ENCODE data around the gene NBAS.
"Not testable (repeated sequence)": the region's sequence is repeated elsewhere in the genome, so short reads cannot be mapped to it uniquely, and the experiment has no call there.

Gene NBAS

DNA sequence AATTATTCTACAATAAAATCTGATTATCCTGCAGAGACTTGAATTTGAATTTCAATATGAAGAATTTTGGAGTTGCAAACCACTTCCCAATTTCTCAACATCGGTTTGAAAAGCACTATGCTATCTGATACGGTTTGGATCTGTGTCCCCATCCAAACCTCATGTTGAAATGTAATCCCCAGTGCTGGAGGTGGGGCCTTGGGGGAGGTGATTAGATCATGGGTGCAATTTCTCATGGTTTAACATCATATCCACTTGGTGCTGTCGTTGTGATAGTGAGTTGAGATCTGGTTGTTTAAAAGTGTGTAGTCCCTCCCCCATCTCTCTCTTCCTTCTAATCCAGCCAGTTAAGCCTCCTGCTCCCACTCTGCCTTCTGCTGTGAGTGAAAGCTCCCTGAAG, 205.7 kb downstream of the NBAS start:
- DNase-seq: no peak

DNA sequence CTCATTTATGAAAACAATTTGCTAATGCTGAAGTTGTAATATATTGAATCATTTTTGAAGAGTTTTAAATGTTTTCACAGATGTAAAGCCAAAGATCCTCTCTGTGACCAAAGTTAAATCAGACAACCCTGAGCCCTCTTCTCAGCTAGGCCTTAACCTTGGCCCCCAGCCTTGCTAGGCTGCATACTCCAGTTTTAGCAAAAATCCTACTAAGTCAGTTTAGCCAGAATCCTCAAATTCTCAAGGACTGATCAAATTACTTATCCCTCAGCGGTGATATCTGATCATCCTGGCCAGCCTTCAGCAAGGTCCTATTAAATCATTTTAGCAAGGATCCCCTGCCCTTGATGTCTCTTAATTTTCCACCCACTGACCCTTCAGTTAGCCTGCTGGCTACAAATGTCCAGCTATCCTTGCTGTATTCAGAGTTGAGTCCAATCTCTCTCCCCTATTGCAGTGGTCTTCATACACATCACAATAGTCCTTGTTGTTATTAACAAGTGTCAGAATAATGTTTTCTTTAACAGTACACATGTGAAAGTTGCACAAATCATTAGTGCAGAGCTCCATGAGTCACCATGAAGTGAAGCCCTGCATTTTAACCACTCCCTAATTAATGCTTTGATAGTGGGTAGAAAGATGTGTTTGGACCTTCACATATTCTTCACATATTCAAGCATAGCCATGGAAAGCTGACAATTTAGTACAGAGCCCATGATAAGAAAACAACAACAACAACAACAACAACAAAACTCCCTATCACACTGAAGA, 206.4 kb downstream of the NBAS start:
- no peak for DNase-seq

DNA sequence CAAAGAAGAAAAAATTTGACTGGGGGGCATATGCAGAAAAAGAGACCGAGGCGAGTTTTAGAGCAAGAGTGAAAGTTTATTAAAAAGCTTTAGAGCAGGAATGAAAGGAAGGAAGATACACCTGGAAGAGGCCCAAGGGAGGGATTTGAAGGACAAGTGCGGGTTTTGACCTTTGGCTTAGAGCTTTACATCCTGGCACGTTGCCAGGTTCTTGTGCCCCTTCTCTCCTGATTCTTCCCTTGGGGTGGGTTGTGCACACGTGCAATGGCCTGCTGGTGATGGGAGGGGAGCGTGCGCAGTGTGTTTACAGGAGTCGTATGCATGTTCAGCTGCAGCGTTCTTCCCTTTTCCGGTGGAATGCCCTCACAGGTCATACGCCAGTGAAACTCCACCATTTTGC, 208.8 kb downstream of the NBAS start:
- DNase-seq: no peak

DNA sequence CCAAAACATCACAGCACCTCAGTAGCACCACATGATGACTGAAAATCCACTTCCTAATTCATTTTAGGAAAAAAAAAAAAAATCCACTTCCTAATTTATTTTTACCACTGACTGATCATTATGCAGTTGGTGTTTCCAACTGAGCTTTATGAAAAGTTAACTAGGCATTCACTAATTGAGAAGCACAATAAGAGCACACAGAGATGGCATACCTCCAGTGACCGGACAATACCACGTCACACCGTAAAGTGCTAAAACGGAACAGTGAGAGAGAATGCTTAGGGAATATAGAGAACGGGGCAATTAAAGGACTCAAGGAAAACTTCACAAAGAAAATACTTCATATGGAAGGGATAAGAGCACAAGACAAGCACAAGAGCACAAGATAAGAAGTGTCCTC, 212.5 kb downstream of the NBAS start:
- no peak for DNase-seq

DNA sequence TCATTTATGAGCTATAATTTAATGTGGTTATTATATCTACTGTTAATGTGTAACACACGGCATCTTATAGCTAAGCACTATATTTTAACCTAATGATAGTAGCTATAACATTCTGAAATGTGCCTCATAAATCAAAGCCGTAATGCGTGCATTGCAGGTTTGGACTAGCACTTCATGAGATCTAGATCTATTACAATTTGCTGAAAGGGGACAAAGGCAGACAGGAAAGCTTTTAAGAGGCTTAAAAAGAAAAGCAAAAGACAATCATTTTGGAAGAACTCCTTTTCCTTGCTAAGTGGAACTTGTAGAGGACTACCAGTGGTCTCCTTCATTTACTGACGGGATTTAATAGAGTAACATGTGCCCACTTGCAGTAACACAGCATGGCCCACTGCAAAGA, 213.1 kb downstream of the NBAS start:
- DNase-seq: no peak

DNA sequence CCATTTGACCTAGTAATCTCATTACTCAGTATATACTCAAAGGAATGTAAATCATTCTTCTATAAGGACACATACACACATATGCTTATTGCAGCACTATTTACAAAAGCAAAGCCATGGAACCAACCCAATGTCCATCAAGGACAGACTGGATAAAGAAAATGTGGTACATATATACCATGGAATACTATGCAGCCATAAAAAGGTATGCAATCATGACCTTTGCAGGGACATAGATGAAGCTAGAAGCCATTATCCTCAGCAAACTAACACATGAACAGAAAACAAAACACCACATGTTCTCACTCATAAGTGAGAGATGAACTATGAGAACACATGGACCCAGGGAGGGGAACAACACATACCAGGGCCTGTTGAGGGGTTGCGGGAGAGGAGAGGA, 214.5 kb downstream of the NBAS start:
- no peak for DNase-seq

DNA sequence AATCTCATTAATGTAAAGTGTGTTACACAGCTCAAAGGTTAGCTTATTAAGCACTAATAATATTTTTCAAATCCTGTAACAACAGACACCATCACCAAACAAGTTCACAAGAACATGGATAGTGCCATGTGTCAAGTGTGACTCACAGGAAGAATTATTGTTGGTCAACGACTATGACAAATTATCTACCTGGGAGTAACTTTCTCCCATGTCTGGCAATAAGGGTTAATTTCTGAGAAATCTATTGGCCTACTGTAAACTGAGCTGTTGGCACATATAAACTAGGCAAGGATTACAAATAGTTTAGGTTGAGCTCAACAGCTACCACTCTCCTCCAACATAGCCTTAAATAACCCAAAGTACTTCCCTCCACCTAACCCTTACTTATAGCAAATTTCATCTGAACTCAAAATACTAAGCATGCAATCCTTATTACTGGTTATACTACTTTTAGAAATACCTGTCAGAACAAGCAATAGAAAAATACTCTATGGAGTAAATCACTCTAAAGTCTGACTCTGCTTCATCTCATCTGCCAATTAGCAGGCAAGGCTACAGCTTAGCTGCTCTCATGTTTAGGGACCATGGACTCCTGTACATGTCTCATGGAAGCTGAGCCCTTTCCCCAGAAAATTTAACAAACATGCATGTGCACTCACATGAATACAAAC, 223.0 kb downstream of the NBAS start:
- no peak for DNase-seq

DNA sequence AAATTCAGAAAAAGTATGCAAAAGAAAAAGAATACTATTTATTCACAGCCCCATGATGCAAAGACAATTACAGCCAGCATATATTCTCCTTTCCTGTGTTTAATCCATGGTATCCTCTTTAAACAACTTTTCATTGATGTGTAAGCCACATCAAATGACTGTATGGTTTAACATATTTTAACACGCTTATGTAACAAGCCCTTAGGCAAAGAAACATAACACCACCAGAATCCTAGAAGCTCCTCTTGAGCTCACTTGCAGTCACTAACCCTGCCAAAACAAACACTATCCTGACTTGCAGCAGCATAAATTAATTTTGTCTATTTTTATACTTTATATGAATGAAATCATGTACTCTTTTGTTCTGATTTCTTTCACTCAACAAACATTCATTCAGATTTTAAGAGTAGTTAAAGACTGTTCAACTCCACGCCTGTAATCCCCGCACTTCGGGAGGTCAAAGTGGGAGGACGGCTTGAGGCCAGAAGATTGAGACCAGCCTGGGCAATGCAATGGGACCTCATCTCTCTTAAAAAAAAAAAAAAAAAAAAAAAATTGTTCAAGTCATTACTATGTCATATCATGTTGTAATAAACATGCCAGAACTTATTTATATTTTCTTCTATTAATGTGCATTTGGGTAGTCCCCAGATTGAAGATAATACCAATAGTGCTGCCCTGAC, 226.3 kb downstream of the NBAS start:
- no peak for DNase-seq

DNA sequence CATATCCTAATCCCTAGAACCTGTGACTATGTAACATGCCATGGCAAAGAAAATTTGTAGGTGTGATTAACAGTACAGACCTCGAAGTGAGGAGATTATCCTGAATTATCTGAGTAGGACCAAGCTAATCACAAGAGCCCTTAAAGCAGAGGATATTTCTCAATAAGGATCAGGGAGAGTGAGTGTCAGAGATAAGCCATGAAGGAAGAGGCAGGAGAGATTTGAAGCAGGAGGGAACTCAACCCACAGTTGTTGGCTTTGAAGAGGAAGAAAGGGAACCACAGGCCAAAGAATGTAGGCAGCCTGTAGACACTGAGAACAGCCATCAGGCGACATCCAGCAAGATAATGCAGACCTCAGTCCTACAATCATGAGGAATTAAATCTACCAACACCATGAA, 229.3 kb downstream of the NBAS start:
- DNase-seq: no peak

DNA sequence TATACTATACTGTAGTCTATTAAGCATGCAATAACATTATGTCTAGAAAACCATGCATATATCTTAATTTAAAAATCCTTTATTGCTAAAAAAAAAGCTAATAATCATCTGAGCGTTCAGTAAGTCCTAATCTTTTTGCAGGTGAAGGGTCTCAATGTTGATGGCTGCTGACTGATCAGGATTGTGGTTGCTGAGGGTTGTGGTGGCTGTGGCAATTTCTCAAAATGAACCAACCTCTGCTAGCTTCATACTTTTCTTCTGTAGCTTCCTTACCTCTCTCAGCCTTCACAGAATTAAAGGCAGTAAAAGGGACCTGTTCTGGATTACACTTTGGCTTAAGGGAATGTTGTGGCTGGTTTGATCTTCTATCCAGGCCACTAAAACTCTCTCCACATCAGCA, 235.8 kb downstream of the NBAS start:
- no peak for DNase-seq

DNA sequence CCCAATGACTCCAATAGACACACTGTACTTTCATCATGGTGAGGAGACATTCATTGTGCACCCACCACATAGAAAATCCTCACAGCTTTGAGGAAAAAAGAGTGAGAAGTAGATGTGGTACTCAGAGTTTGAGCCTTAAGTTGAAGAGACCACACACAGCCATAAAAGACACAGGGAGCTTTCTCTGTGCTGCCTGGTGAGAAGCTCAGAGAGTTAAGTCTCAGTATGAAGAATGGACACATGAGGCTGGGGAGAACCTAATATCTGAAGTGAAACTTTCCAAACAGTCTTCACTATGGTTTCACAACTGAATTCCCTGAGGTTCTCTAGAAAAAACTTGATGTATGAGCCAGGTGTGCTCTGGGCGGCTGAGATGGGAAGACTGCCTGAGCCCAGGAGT, 237.9 kb downstream of the NBAS start:
- DNase-seq: no peak

DNA sequence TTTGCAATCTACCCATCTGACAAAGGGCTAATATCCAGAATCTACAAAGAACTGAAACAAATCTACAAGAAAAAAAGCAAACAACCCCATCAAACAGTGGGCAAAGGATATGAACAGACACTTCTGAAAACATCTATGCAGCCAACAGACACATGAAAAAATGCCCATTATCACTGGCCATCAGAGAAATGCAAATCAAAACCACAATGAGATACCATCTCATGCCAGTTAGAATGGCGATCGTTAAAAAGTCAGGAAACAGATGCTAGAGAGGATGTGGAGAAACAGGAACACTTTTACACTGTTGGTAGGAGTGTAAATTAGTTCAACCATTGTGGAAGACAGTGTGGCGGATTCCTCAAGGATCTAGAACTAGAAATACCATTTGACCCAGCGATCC, 239.7 kb downstream of the NBAS start:
- not testable (repeated sequence) for DNase-seq

DNA sequence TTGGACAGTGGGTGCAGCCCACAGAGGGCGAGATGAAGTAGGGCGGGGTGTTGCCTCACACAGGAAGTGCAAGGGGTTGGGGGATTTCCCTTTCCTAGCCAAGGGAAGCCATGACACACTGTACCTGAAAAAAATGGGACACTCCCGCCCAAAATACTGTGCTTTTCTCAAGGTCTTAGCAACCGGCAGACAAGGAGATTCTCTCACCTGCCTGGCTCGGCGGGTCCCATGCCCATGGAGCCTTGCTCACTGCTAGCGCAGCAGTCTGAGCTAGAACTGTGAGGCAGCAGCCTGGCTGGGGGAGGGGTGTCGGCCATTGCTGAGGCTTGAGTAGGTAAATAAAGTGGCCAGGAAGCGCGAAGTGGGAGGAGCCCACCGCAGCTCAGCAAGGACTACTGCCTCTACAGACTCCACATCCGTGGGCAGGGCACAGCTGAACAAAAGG, 244.7 kb downstream of the NBAS start:
- no peak for DNase-seq

DNA sequence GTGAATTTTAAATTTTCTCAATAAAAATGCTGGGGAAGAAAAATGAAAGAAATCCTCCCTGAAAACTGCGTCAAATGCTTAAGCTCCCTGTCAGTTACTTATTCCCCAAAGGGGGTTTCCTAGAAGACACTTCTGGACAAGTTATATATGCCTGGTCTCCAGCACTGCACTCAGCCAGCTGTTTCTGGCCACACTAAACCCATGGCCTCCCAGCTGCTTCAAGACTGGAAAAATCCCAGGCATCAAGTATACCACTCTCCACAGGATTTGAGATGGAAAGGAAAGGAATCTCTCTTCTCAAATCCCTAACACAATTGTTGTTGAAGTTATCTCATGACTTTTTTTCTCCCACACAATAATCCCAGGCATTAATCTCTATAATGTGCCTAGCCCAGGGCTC, 245.7 kb downstream of the NBAS start:
- no peak for DNase-seq

DNA sequence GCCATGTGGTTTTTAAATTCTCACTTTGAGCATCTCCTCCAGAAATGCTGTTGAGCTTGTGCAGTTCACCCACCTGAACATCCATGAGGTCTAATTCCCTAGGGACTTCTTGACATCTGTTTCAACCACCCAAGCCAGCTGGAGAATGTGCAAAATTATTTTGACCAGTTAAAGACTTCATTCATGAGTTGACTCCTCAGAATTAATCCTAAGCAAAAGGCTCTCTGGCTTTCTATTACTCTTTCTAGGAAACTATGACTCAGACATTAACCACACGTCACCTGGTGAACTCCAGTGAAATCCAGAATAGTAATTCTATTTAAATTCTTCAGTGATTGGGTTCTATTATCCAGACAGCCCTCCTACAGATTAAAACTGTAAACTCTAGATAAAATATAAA, 247.5 kb downstream of the NBAS start:
- no peak for DNase-seq

DNA sequence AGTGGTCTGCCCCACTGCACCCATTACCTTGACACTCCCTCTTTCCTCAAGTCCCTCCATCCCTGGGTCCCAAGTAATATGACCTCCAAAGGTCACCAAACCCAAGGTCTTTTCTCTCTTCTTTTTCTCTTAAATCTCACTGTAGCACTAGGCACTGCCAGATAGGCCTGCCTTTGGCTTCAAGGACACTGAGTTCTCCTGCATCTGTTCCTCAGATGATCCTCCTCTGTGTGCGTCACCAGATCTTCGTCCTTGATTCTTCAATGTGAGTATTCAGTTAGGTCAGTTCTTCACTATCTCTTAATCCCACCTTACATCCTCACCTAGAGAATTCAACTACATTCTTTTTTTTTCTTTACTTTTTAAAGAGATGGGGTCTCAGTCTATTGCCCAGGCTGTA, 249.2 kb downstream of the NBAS start:
- DNase-seq: no peak

DNA sequence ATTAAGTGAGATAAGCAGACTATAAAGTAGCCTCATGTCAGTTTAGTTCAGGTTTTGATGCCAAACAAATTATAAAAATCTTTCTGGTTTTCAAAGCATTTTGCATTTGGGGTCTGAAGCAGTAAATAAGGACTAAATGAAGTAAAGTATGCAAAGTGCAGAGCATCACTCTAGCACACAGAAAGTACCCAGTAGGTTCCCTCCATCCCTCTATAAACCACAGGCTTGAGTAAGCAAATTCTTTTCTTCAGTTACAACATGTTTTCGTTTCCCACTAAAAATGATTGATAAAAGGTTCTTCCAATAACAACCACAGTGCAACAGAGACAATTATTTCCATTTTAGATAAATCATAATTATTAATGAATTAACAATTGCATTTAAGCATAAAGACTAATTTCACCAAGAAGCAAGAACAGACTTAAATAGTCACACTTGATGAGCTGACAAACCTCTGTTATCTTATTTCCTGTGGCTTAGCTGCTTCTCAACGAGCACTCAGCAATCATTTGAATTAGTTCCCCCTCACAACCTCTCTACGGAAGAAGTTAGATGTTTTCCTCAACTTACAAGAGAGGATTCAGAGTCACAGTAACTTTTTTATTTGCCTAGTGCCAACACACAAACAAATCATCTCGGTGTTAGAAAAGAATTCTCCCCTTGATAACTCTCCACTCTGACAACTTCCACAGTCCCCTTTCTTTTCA, 249.8 kb downstream of the NBAS start:
- no peak for DNase-seq

DNA sequence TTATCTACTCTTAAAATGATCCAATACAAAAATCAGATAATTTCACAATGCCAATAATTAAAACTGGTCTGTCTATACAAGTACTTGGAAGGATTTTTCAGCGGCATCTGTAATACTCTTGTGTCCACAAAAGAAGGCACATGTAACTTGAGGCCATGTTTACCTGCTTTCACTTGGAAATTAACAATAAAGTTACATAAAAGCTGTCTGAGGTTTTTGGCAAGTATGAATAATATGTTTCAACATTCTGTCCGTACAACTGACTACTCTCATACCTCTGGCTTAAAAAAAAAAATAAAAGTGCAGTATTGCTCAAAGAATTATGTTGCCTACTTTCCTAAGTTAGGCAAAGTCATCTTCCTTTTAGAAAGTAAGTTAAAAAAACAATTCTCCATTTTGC, 253.6 kb downstream of the NBAS start:
- DNase-seq: no peak

DNA sequence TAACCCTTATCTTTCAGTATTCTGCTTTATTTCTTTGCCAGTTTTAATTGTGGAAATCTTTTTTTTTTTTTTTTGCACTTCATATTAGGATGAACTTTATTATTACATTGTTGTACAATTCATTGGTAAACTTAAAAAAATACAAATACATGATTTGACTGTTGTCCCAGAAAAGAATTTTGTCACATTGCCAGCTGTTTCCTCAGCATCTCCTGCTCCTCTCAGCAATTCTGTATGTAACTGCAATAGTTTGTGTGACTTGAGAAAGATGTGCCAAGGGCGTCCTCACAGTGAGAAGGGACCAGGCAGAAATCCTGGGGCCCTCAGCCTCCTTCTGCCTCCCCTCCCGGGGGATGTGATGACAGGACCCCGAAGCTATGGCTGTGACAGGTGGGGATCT, 254.4 kb downstream of the NBAS start:
- DNase-seq: no peak

DNA sequence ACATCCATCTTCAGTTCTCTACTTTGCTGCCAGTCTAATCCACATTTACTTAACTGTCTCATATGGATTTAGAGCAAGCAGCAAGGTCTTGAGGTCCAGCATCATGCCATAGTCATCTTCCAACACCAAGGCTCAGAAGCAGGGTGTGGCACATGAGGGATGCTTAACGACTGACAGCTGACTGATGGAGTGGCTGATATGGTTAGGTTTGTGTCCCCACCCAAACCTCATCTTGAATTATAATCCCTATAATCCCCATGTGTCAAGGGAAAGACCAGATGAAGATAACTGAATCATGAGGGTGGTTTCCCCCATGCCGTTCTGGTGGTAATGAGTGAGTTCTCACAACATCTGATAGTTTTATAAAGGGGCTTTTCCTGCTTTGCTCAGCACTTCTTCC, 257.3 kb downstream of the NBAS start:
- no peak for DNase-seq

DNA sequence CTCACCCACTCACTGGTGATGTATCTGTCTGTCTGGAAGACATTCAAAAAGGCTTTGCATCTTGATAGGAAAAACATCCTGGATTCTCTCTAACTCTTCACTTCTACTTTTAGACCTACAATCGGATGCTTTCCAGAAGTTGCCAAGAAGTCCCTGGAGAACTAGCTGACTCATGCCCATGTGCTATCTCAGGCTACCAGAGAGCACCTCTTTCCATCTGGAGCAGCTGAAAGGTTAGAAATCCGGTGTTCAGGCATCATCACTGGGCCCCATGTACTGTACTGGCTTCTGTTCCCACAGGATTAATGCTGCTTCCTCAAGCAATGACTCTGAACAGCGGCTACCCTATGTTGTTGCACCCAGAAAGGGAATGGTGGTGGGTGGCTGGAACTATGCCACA, 259.0 kb downstream of the NBAS start:
- no peak for DNase-seq

DNA sequence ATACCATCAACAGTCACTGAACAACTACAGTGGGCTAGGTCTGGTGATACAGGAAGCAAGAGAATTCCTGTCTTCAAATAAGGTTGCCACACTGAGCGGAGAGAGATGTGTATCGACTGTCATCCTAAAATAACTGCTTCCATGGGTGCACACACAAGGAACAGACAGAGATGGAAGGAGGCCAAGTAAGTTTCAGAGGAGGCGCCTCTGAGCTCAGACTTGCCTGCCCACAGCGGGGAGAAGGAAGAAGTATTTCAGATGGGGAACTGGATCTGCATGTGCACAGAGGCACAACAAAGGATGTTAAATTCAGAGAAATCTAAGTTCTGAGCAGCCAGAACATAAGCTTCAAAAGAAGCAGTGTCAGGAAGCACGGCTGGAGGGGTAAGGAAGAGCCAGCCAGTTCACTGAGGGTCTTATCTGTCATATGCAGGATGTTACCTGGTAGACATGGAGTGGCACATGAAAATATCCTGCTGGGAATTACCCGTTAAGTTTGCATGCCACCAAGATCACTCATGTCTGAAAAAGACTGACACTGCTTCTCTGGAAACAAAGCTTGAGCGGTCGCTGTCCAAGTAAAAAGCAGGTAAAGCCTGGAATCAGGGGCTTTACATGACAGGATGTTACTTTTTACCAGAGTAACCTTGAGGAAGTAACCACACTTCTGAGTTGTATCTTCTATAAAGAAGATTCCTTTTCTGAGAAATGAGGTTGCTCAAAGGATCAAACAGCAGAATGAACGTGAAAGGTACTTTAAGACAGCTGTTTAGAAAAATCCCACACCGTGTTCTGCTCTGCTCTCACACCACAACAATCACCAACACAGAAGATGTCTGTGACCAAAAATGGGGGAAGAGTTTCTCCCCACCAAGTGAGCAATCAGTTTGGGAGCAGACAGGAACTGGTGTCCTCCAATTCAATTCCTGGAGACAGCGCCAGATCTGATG, 260.2 kb downstream of the NBAS start:
- no peak for DNase-seq

Data from right hindlimb (tissue), 1 donor.